Tibial nerve (tissue), 4 donors: ENCODE data around the gene BCORL1. TPM values are rescaled to one million over a fixed set of nuclear protein-coding genes. Genes with fewer than 3 reads are reported as not detected.

Source experiments
- DNase-seq, 2 donors: peaks; one replicate each; pipeline ENCODE4 v3.0.0-alpha.2; 2019; ENCODE audit warnings: low spot score in 2 of 2
- H3K27ac ChIP-seq, 4 donors: fragments of 200-600 bp; sonication (generic) in 3 of 4; one replicate each; pipeline ENCODE4 v1.5.1; 2017 to 2019; ENCODE audit warnings: mild to moderate bottlenecking in 1 of 4
- H3K27me3 ChIP-seq, 2 donors: fragments of 200-600 bp; sonication (generic) in 1 of 2; one replicate each; pipeline versions ENCODE4 v1.5.1 to v1.6.0; 2017 to 2019
- H3K36me3 ChIP-seq, 3 donors: fragments of 200-600 bp; sonication (generic); one replicate each; pipeline ENCODE4 v1.5.1; 2018 to 2019
- H3K4me1 ChIP-seq, 4 donors: fragments of 200-600 bp; sonication (generic) in 3 of 4; one replicate each; pipeline ENCODE4 v1.5.1; 2017 to 2019
- H3K4me3 ChIP-seq, 4 donors: fragments of 200-600 bp; sonication (generic) in 3 of 4; one replicate each; pipeline ENCODE4 v1.5.1; 2017 to 2019; ENCODE audit warnings: mild to moderate bottlenecking in 1 of 4, moderate library complexity in 1 of 4
- H3K9me3 ChIP-seq, 4 donors: fragments of 200-600 bp; sonication (generic) in 3 of 4; one replicate each; pipeline ENCODE4 v1.5.1; 2017 to 2019
- EP300 ChIP-seq, 2 donors: sonication (generic); formaldehyde crosslinking; IDR thresholded peaks; one replicate each; pipeline ENCODE4 v1.6.1; 2017; ENCODE audit warnings: antibody characterized with exemption in 2 of 2, mild to moderate bottlenecking in 1 of 2
- POLR2A ChIP-seq, 2 donors: fragments of 450-650 bp; IDR thresholded peaks; one replicate each; pipeline ENCODE4 v1.6.1; 2017; ENCODE audit warnings: antibody characterized with exemption in 2 of 2, mild to moderate bottlenecking in 2 of 2, moderate library complexity in 2 of 2
- WGBS, 2 donors: methylation state at CpG; one replicate each; pipeline ENCODE4 v1.1.5; 2018; 5-methylcytosine and 5-hydroxymethylcytosine counted together
- total RNA-seq, 4 donors: library from RNA; depleted of rRNA; stranded (reverse); fragments of >200 nt; gene quantifications; one replicate each; pipeline ENCODE4 v1.1.0, GENCODE V29; 2016
- TF ChIP-seq, protein P1 (sequence below), 5 experiments: fragments of 200-600 bp in 3 of 5; fragments of 450-650 bp in 2 of 5; sonication (generic) in 3 of 5; IDR thresholded peaks; one replicate each; pipeline ENCODE4 v1.5.1; 2016 to 2019; ENCODE audit warnings: antibody characterized with exemption in 5 of 5, mild to moderate bottlenecking in 3 of 5, moderate library complexity in 2 of 5

The BCORL1 gene
- total RNA-seq, 4 donors from 2014 or later: 4.7 to 10.0 (median 9.0) TPM

DNA sequence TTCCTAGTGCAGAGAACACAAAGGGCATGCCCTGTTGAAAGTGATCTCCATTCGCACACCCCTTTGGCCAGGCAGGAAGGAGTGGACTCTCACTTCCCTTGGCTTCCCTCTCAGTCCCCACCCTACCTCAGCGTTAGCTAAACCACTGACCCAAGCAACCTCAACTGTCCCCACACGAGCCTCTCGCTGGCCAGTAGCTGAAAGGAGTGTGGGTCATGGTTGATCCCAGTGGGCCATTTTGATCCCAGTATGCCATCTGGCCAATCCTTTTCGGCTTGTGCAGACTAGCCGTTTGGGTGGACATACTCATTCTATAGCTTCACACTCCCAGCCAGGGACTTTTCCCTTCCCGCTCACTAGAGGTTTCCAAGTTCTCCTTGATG lies 24.4 kb upstream of the BCORL1 start:
- no peak for DNase-seq
- no peaks in the 10 kb centered on the region for H3K36me3 ChIP-seq
- no peaks in the 10 kb centered on the region for H3K27me3 ChIP-seq
- no peak overlapping the region for H3K4me3 ChIP-seq
- no peak overlapping the region for H3K27ac ChIP-seq
- WGBS, 2 donors: 69 to 75% methylated on average over 7 of the region's 7 CpGs
- peaks cover 0 to 9% (median 0%) of the 10 kb centered on the region in 4 donors for H3K4me1 ChIP-seq
- TF ChIP-seq POLR2A (IDR thresholded peaks at IDR 0.05): no peak
- TF ChIP-seq EP300 (IDR thresholded peaks at IDR 0.05): no peak
- TF ChIP-seq, protein P1, sequence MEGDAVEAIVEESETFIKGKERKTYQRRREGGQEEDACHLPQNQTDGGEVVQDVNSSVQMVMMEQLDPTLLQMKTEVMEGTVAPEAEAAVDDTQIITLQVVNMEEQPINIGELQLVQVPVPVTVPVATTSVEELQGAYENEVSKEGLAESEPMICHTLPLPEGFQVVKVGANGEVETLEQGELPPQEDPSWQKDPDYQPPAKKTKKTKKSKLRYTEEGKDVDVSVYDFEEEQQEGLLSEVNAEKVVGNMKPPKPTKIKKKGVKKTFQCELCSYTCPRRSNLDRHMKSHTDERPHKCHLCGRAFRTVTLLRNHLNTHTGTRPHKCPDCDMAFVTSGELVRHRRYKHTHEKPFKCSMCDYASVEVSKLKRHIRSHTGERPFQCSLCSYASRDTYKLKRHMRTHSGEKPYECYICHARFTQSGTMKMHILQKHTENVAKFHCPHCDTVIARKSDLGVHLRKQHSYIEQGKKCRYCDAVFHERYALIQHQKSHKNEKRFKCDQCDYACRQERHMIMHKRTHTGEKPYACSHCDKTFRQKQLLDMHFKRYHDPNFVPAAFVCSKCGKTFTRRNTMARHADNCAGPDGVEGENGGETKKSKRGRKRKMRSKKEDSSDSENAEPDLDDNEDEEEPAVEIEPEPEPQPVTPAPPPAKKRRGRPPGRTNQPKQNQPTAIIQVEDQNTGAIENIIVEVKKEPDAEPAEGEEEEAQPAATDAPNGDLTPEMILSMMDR (IDR thresholded peaks at IDR 0.05): no peak
- H3K9me3 ChIP-seq: no peaks in the 10 kb centered on the region

DNA sequence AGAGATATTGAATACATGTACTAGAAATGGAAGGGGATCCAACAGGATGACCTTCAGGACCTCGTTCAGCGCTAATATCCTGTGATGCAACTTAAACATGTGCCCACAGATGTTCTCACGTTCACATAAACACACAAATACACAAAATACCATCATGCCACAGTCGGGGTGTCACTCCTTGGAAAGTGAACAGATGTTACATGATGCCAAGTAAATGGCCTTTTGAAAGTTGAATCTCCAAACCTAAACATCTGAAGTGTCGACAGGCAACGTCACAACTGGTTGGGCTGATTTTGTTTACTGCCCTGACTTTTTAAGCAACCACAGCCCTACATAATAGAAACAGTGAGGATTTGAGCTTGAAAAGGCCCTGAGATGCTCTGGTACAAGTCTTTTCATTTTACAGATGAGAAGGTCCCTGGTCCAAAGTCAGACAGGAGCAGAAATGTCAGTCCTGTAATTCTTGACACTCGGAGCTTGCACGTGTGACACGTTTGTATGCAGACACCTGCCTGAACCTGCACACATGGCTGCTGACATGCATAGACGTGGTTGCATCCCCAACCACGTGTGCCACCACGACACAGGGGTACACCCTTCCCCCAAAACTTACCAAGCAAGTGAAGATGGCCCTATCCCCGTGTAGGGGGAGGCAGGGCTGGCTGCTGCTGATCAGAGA lies 23.5 kb upstream of the BCORL1 start:
- H3K4me1 ChIP-seq: peaks cover 0 to 6% (median 0%) of the 10 kb centered on the region in 4 donors
- WGBS, 2 donors: 53 to 64% methylated on average over 10 to 13 of the region's 13 CpGs
- H3K27me3 ChIP-seq: no peaks in the 10 kb centered on the region
- no peaks in the 10 kb centered on the region for H3K36me3 ChIP-seq
- no peak overlapping the region for H3K27ac ChIP-seq
- H3K4me3 ChIP-seq: no peak overlapping the region
- DNase-seq: no peak
- no peak for TF ChIP-seq EP300 (IDR thresholded peaks at IDR 0.05)
- no peak for TF ChIP-seq POLR2A (IDR thresholded peaks at IDR 0.05)
- TF ChIP-seq, protein P1 (IDR thresholded peaks at IDR 0.05): no peak
- H3K9me3 ChIP-seq: no peaks in the 10 kb centered on the region

DNA sequence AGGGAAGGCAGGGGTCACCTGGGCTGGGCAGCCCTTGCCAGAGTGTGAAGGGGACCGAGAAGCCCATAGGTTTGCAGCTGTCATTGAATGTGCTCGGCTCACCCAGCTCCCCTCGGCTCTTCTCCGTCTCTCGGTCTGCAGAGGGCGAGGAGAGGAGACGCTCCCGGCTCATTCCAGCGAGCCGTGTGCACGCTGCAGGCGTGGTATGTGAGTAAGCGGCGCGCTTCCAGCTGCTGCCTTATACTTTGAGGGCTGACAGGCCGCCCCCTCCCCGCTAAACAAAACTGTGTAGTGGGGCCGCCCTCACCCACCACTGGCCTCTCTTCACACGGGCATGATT lies 23.0 kb upstream of the BCORL1 start:
- Histone ChIP-seq H3K9me3 (no peaks in the 10 kb centered on the region), H3K27ac (no peak overlapping the region), H3K4me3 (no peak overlapping the region), H3K27me3 (no peaks in the 10 kb centered on the region), H3K4me1 (peaks cover 0 to 6% (median 0%) of the 10 kb centered on the region in 4 donors), H3K36me3 (no peaks in the 10 kb centered on the region)
- no peak for DNase-seq
- TF ChIP-seq POLR2A (IDR thresholded peaks at IDR 0.05) (no peak), EP300 (IDR thresholded peaks at IDR 0.05) (no peak)
- TF ChIP-seq, protein P1 (IDR thresholded peaks at IDR 0.05): no peak
- WGBS, 2 donors: 35 to 53% methylated on average over 4 to 15 of the region's 19 CpGs

DNA sequence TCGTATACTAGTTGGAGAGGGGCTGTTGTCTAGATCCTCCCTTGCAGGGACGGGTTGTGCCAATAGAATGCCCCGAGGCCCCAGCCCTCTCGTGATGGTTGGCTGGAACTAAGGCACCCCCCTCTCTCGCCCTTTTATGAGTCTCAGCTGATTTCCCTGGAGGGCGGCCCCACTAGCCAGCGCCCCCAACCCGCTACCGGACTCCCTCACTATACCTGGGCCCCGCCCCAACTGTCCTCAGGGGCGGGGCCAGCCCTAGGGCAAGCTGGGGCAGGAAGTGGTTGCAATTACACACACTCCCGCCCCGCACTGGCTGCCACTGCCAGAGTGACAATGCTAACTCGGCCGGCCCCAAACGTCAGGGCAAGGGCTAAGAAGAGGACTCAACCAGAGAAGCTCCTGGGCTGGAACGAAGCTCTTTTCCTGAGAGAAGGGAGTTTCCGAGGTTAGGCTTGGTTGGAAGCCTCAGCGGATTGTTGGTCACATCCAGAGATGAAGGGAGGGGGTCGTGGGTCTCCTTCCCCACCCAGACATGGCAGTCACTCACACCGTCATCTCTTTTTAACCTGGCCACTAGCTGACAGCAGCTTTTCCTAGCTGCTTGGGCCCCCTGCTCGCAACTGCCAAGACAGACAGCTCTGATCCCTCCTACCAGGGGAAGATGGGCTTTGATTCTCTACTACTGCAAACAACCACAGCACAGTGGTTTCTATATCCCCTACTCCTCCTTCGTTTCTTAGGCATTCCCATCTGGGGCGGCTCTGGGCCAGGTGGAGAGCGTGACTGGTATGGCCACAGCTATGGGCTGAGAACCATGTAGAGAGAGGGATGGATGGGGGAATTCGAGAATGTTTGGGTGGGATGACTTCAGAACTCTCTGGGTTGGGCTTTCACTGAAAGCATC lies 21.0 kb upstream of the BCORL1 start:
- 42 to 45% methylated on average over 12 to 26 of the region's 26 CpGs for WGBS, 2 donors
- Histone ChIP-seq H3K27me3 (no peaks in the 10 kb centered on the region), H3K9me3 (no peaks in the 10 kb centered on the region), H3K36me3 (no peaks in the 10 kb centered on the region), H3K27ac (peak overlapping the region in 1 of 4 donors; percentile 50), H3K4me3 (peak overlapping the region in 2 of 4 donors; percentile 10 to 15), H3K4me1 (peaks cover 0 to 6% (median 0%) of the 10 kb centered on the region in 4 donors)
- TF ChIP-seq POLR2A (IDR thresholded peaks at IDR 0.05) (no peak), EP300 (IDR thresholded peaks at IDR 0.05) (no peak)
- TF ChIP-seq, protein P1 (IDR thresholded peaks at IDR 0.05): no peak
- no peak for DNase-seq

DNA sequence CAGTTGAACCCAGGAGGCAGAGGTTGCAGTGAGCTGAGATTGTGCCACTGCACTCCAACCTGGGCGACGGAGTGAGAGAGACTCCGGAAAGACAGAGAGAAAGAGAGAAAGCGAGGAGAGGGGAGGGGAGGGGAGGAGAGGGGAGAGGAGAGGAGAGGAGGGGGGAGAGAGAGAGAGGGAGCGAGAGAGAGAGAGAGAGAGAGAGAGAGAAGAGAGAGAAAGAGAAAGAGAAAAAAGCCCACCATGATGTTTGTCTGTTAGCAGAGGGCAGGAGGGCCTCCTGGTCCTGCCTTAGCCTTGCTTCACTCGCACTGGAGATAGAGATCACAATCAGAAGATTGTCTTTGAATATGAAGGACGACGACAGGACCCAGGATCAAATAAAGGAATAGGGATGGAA lies 18.7 kb upstream of the BCORL1 start:
- no peak overlapping the region for H3K27ac ChIP-seq
- no peak for TF ChIP-seq POLR2A (IDR thresholded peaks at IDR 0.05)
- TF ChIP-seq, protein P1 (IDR thresholded peaks at IDR 0.05): no peak
- no peak for TF ChIP-seq EP300 (IDR thresholded peaks at IDR 0.05)
- no peak overlapping the region for H3K4me3 ChIP-seq
- WGBS, 2 donors: 80 to 94% methylated on average over 8 of the region's 8 CpGs
- no peak for DNase-seq
- H3K27me3 ChIP-seq: no peaks in the 10 kb centered on the region
- no peaks in the 10 kb centered on the region for H3K9me3 ChIP-seq
- no peaks in the 10 kb centered on the region for H3K36me3 ChIP-seq
- H3K4me1 ChIP-seq: no peaks in the 10 kb centered on the region
